GM12874 (cell line): ENCODE data around the gene DUSP22.

Experiments
- CTCF ChIP-seq: IDR thresholded peaks from 2 replicates; pipeline ENCODE4 v1.5.1; 2011; ENCODE audit warnings: low read depth, mild to moderate bottlenecking, control low read depth, low read length, moderate library complexity; ENCODE audit not compliant: insufficient read depth

Gene DUSP22

GRCh38 chr6:340186-340955, 48.1 kb downstream of the DUSP22 start:
- no peak for TF ChIP-seq CTCF

- TF ChIP-seq CTCF, result no peak
Observed at GRCh38 chr6:340991-341827, 48.9 kb downstream of the DUSP22 start.

GRCh38 chr6:341914-342831, 49.9 kb downstream of the DUSP22 start:
- TF ChIP-seq CTCF, result no peak

- no peak for TF ChIP-seq CTCF
Observed at GRCh38 chr6:342832-343179, 50.5 kb downstream of the DUSP22 start.

- TF ChIP-seq CTCF, result no peak
Observed at GRCh38 chr6:343226-343935, 51.1 kb downstream of the DUSP22 start.

- TF ChIP-seq CTCF, result no peak
Observed at GRCh38 chr6:343960-344815, 51.9 kb downstream of the DUSP22 start.
